ENCODE data around the gene HTR3A. TPM values are rescaled to one million over a fixed set of nuclear protein-coding genes. Genes with fewer than 3 reads are reported as not detected.

Gene HTR3A
- total and polyA plus RNA-seq, 9 of the 15 experiments (the other 6 are each of a cell fraction or from before 2014, with no cell fraction given) = not detected

DNA sequence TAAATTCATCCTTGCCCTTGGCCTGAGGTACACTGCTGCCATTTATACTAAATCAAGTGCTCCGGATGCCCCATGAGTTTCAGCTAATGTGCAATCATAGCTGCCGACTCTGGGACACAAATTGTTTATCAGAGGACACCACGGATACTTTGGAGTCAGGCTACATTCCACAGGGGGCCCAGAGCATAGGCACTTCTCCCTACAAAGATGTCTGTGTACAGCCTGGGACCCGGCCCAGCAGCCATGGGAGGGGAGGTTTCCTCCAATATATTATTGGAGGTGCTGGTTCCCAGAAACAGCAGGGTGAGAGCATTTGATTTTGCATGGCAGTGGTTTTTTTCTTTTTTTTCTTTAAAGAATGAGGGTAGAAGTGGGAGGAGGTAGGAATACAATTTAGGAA is 39.0 kb upstream of the HTR3A start:
- peaks cover 26 to 48% of the 10 kb centered on the region in 2 experiments; a peak in 4 of 5 replicates for H3K27me3 ChIP-seq (ENCODE audit: control insufficient read depth in 2 of 2, insufficient read depth in 2 of 2, low read length in 2 of 2)

DNA sequence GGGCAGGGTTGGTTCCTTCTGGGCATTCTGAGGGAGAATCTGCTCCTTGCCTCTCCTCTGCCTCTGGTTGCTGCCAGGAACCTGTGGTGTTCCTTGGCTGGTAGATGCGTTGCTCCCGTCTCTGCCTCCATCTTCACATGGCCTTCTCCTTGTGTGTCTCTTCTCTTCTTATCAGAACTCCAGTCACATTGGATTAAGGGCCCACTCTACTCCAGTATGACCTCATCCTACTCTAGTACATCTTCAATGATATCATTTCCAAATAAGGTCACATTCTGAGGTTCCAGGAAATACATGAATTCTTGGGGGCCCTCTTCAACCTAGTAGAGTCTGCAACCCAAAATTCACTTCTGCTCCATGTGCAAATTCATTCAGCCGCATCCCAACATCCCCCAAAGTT is 37.0 kb upstream of the HTR3A start:
- no peak for ATAC-seq
- in situ Hi-C loops (cut with MboI) (loop anchor here (10.0 kb wide), 1 partner anchor 1013 kb away; no protein-coding TSS in a partner anchor), intact Hi-C loops (cut with micrococcal nuclease) (no loop called here)
- Histone ChIP-seq H3K27me3 (ENCODE audit: control insufficient read depth in 2 of 2, insufficient read depth in 2 of 2, low read length in 2 of 2) (peaks cover 32 to 63% of the 10 kb centered on the region in 2 experiments; a peak in 4 of 5 replicates), H3K79me2 (ENCODE audit: control insufficient read depth, insufficient read depth, low read length) (no peaks in the 10 kb centered on the region), H3K9ac (ENCODE audit: insufficient read depth in 1 of 2, low read depth in 2 of 2, low read length in 2 of 2) (no peak overlapping the region), H3K4me2 (ENCODE audit: insufficient read depth, low read length) (no peak overlapping the region), H3K4me1 (replicated peaks in 1 of 2; ENCODE audit: control insufficient read depth in 2 of 2, insufficient read depth in 2 of 2, low read length in 2 of 2) (no peaks in the 10 kb centered on the region; a peak in 1 of 5 replicates), H3K4me3 (no peak overlapping the region), H3K27ac (ENCODE audit: extremely low read depth, low read depth, low read length) (no peak overlapping the region), H3K36me3 (ENCODE audit: control insufficient read depth, insufficient read depth, low read length) (no peaks in the 10 kb centered on the region), H2AFZ (ENCODE audit: low read depth, low read length) (no peak overlapping the region), H4K20me1 (replicated peaks; ENCODE audit: control insufficient read depth, insufficient read depth, low read length) (no peaks in the 10 kb centered on the region; the same call in 1 of the 2 replicates), H3K9me1 (ENCODE audit: control insufficient read depth, insufficient read depth, low read length) (no peaks in the 10 kb centered on the region), H3K9me3 (replicated peaks; ENCODE audit: control insufficient read depth, insufficient read depth, low read depth, low read length) (no peaks in the 10 kb centered on the region)
- CTCF ChIA-PET (ENCODE audit: low intra/inter-chr PET ratio) = no interaction called here
- no TSS peak for BruUV-seq (replicated peaks)
- POLR2A ChIA-PET = no interaction called here
- no peak for FAIRE-seq
- no peak for DNase-seq (ENCODE audit: extremely low read depth in 1 of 4, low spot score in 3 of 4)
- WGBS (ENCODE audit: insufficient coverage, low coverage, missing lambda C conversion rate) = 3% methylated on average over 3 of the region's 3 CpGs
- TF ChIP-seq HDGF (IDR thresholded peaks at IDR 0.05) (no peak), POLR2H (tag; IDR thresholded peaks at IDR 0.05; ENCODE audit: low read depth) (no peak), BRCA1 (IDR thresholded peaks at IDR 0.05) (no peak), BRCA1 (CRISPR knock-in tag; IDR thresholded peaks at IDR 0.05) (no peak)

More for the DNA sequence above, 39.0 kb upstream of the HTR3A start:
- Histone ChIP-seq H3K79me2 (ENCODE audit: control insufficient read depth, insufficient read depth, low read length) (no peaks in the 10 kb centered on the region), H3K4me1 (replicated peaks in 1 of 2; ENCODE audit: control insufficient read depth in 2 of 2, insufficient read depth in 2 of 2, low read length in 2 of 2) (no peaks in the 10 kb centered on the region; a peak in 1 of 5 replicates), H3K9ac (ENCODE audit: insufficient read depth in 1 of 2, low read depth in 2 of 2, low read length in 2 of 2) (no peak overlapping the region), H3K36me3 (ENCODE audit: control insufficient read depth, insufficient read depth, low read length) (no peaks in the 10 kb centered on the region), H4K20me1 (replicated peaks; ENCODE audit: control insufficient read depth, insufficient read depth, low read length) (no peaks in the 10 kb centered on the region; the same call in 1 of the 2 replicates), H3K27ac (ENCODE audit: extremely low read depth, low read depth, low read length) (no peak overlapping the region), H2AFZ (ENCODE audit: low read depth, low read length) (no peak overlapping the region), H3K4me3 (no peak overlapping the region), H3K9me3 (replicated peaks; ENCODE audit: control insufficient read depth, insufficient read depth, low read depth, low read length) (no peaks in the 10 kb centered on the region), H3K4me2 (ENCODE audit: insufficient read depth, low read length) (no peak overlapping the region), H3K9me1 (ENCODE audit: control insufficient read depth, insufficient read depth, low read length) (no peaks in the 10 kb centered on the region)
- WGBS (ENCODE audit: insufficient coverage, low coverage, missing lambda C conversion rate) = 0% methylated on average over 4 of the region's 4 CpGs
- ChIA-PET CTCF (ENCODE audit: low intra/inter-chr PET ratio) (no interaction called here), POLR2A (no interaction called here)
- no peak for TF ChIP-seq PHF21A (IDR thresholded peaks at IDR 0.05; ENCODE audit: borderline replicate concordance, low read depth)
- DNase-seq (ENCODE audit: extremely low read depth in 1 of 4, low spot score in 3 of 4) = no peak
- in situ Hi-C loops (cut with MboI) (loop anchor here (10.0 kb wide), 1 partner anchor 1011 kb away; no protein-coding TSS in a partner anchor), intact Hi-C loops (cut with micrococcal nuclease) (no loop called here)
- no peak for ATAC-seq
- no peak for FAIRE-seq
- no TSS peak for BruUV-seq (replicated peaks)
